NCI-H345 (cell line): Measurements from ENCODE around the gene TUBA4B.

Experiments
- DNase-seq: peaks from one replicate; lab custom pipeline; 2025; lab: John Stamatoyannopoulos, UW

TUBA4B gene

GRCh38 chr2:219218732-219219701 lies 34.0 kb upstream of the TUBA4B start, which contains the start of gene ABCB6:
ABCB6 (minus strand) TSS chr2:219218958; CDS start chr2:219218673, 285 bp downstream.
- peak; percentile 96 for DNase-seq

GRCh38 chr2:219219784-219220532 lies 33.1 kb upstream of the TUBA4B start:
- no peak for DNase-seq

- DNase-seq: no peak
Observed at GRCh38 chr2:219220652-219221402, 32.2 kb upstream of the TUBA4B start.

- no peak for DNase-seq
Observed at GRCh38 chr2:219221957-219222518, 31.0 kb upstream of the TUBA4B start.

GRCh38 chr2:219223831-219224610 lies 29.0 kb upstream of the TUBA4B start:
- no peak for DNase-seq

GRCh38 chr2:219225350-219225749 lies 27.7 kb upstream of the TUBA4B start:
- DNase-seq: no peak

GRCh38 chr2:219228041-219228910 lies 24.8 kb upstream of the TUBA4B start:
- DNase-seq: no peak

- DNase-seq: no peak
Observed at GRCh38 chr2:219228911-219229304, 24.1 kb upstream of the TUBA4B start.

- DNase-seq: peak; percentile 99
Observed at GRCh38 chr2:219229305-219230058, 23.6 kb upstream of the TUBA4B start, which contains the start of the genes ANKZF1 and ATG9A. ANKZF1 (plus strand) TSS chr2:219229806; CDS start chr2:219230258, 452 bp downstream. ATG9A (minus strand) TSS chr2:219229636; CDS start chr2:219228024, 1,612 bp downstream.

- DNase-seq: peak; percentile 22
Observed at GRCh38 chr2:219230059-219230540, 22.9 kb upstream of the TUBA4B start.

- DNase-seq: no peak
Observed at GRCh38 chr2:219234331-219234730, 18.7 kb upstream of the TUBA4B start.

GRCh38 chr2:219243291-219243761 lies 9.7 kb upstream of the TUBA4B start:
- no peak for DNase-seq

GRCh38 chr2:219244789-219245147 lies 8.3 kb upstream of the TUBA4B start:
- DNase-seq: no peak

- DNase-seq: peak; percentile 90
Observed at GRCh38 chr2:219245148-219245898, 7.7 kb upstream of the TUBA4B start, which contains the start of the genes GLB1L and STK16. GLB1L (minus strand) TSS chr2:219245444; CDS start chr2:219243573, 1,871 bp downstream. STK16 (plus strand) TSS chr2:219245479; CDS start chr2:219246000, 521 bp downstream.

- no peak for DNase-seq
Observed at GRCh38 chr2:219245899-219246230, 7.2 kb upstream of the TUBA4B start.

- no peak for DNase-seq
Observed at GRCh38 chr2:219246559-219246958, 6.5 kb upstream of the TUBA4B start.

GRCh38 chr2:219247678-219248642 lies 5.1 kb upstream of the TUBA4B start:
- DNase-seq: no peak
